Peyer's patch (tissue), 4 donors: ENCODE data around the gene UPK1A. TPM values are rescaled to one million over a fixed set of nuclear protein-coding genes. Genes with fewer than 3 reads are reported as not detected.

Source experiments
- DNase-seq, 3 donors: peaks; one replicate each; pipeline ENCODE4 v3.0.0-alpha.2; 2017 to 2019
- H3K27ac ChIP-seq, 4 donors: fragments of 200-600 bp; sonication (generic); one replicate each; pipeline ENCODE4 v1.5.1; 2016 to 2019
- H3K27me3 ChIP-seq, 2 donors: fragments of 200-600 bp; sonication (generic); one replicate each; pipeline ENCODE4 v1.5.1; 2019
- H3K36me3 ChIP-seq, 3 donors: fragments of 200-600 bp; sonication (generic); one replicate each; pipeline ENCODE4 v1.5.1; 2016 to 2019
- H3K4me1 ChIP-seq, 4 donors: fragments of 200-600 bp; sonication (generic); one replicate each; pipeline ENCODE4 v1.5.1; 2016 to 2019
- H3K4me3 ChIP-seq, 4 donors: fragments of 200-600 bp; sonication (generic); 1 replicate in 3 of 4; 2 replicates in 1 of 4; pipeline ENCODE4 v1.5.1; 2016 to 2019; ENCODE audit warnings: mild to moderate bottlenecking in 1 of 4
- H3K9me3 ChIP-seq, 4 donors: fragments of 200-600 bp; sonication (generic); one replicate each; pipeline ENCODE4 v1.5.1; 2016 to 2019; ENCODE audit warnings: mild to moderate bottlenecking in 1 of 4
- POLR2A ChIP-seq, 2 donors: fragments of 450-650 bp; IDR thresholded peaks; one replicate each; pipeline ENCODE4 v1.5.1; 2017; ENCODE audit warnings: antibody characterized with exemption in 2 of 2, mild to moderate bottlenecking in 2 of 2, moderate library complexity in 2 of 2
- total RNA-seq, 4 donors: library from RNA; depleted of rRNA; stranded (reverse); fragments of >200 nt; gene quantifications; one replicate each; pipeline ENCODE4 v1.1.0, GENCODE V29; 2016
- TF ChIP-seq, protein P1 (sequence below), 6 experiments: fragments of 450-650 bp in 4 of 6; fragments of 200-600 bp in 2 of 6; sonication (generic) in 1 of 6; IDR thresholded peaks; one replicate each; pipeline ENCODE4 v1.5.1; 2017 to 2019; ENCODE audit warnings: antibody characterized with exemption in 6 of 6, mild to moderate bottlenecking in 3 of 6, moderate library complexity in 1 of 6

The UPK1A gene
- total RNA-seq, 4 donors from 2014 or later: not detected

DNA sequence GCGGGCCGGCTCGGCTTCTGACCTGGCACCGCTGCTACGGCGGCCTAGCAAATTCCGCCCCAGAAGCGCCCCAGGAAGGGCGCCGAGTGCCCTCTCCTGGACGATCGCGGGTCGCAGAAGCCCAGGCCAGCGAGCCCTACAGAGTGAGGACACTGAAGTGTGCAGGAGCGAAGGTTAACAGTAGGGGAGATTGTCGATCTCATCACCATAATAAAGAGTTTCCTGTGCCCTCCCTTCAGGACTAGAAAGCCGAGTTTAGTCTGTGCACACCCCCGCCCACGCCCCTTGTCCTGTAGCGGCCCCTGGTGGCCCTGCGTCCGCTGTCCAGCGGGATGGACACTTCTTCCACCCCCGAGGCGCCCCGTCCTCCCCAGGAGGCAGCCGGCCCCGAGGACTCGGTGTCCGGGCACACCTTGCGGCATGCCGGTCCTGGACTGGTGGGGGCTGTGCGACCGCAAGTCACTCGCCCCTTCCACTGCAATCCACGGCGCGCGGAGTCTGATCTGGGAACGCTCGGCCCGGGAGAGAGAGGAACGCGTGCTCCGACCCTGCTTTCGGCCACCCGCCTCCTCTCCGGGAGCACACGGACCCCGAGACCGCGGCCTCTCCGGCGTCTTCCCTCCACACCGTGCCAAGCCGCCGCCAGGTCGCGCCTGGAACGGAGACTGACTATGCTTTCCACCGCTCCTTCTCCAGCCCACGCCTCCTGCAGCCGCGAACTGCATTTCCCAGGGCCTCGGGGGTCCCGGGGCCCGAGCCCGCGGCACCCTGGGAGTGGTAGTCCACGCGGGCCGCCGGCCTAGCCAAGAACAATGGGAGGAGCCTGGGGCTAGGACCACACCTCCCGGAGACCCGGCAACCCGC, 50.7 kb downstream of the UPK1A start:
- H3K9me3 ChIP-seq: no peaks in the 10 kb centered on the region
- H3K36me3 ChIP-seq: peaks cover 0 to 22% (median 0%) of the 10 kb centered on the region in 3 donors
- TF ChIP-seq POLR2A (IDR thresholded peaks at IDR 0.05): peak; percentile 35 to 50
- TF ChIP-seq, protein P1, sequence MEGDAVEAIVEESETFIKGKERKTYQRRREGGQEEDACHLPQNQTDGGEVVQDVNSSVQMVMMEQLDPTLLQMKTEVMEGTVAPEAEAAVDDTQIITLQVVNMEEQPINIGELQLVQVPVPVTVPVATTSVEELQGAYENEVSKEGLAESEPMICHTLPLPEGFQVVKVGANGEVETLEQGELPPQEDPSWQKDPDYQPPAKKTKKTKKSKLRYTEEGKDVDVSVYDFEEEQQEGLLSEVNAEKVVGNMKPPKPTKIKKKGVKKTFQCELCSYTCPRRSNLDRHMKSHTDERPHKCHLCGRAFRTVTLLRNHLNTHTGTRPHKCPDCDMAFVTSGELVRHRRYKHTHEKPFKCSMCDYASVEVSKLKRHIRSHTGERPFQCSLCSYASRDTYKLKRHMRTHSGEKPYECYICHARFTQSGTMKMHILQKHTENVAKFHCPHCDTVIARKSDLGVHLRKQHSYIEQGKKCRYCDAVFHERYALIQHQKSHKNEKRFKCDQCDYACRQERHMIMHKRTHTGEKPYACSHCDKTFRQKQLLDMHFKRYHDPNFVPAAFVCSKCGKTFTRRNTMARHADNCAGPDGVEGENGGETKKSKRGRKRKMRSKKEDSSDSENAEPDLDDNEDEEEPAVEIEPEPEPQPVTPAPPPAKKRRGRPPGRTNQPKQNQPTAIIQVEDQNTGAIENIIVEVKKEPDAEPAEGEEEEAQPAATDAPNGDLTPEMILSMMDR (IDR thresholded peaks at IDR 0.05): peak; percentile 76 to 92 (median 83)
- H3K27me3 ChIP-seq: no peaks in the 10 kb centered on the region
- peak overlapping the region; percentile 76 to 98 (median 90) for H3K4me3 ChIP-seq
- DNase-seq: peak; percentile 90 to 98 (median 96)
- H3K4me1 ChIP-seq: peaks cover 0 to 31% (median 13%) of the 10 kb centered on the region in 4 donors
- H3K27ac ChIP-seq: peak overlapping the region; percentile 90 to 96 (median 93)

DNA sequence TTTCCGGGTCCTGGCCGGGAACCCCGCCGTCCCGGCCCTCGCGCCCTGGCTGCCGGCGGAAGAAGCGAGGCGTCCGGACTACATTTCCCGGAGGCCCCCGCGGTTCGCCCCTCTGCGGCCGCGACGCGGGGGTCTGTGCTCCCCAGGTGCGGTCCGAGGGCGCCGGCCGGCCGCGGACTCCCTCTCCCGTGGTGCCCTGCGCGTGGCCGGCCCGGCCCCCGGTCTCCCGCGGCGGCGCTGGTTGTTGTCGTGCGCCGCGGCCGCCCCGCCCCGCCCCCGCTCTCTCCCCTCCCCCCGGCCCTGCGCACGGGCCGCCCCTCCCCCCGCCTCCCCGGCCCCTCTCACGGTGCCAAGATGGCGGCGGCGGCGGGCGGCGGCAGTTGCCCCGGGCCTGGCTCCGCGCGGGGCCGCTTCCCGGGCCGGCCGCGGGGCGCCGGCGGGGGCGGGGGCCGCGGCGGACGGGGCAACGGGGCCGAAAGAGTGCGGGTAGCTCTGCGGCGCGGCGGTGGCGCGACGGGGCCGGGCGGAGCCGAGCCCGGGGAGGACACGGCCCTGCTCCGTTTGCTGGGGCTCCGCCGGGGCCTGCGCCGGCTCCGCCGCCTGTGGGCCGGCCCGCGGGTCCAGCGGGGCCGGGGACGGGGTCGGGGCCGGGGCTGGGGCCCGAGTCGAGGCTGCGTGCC, 51.5 kb downstream of the UPK1A start, which contains the start of gene KMT2B:
TSS of gene KMT2B (plus strand) at position 339 of the 680 bp plus-strand sequence. CDS start at position 355, 16 bp downstream.
- peaks cover 0 to 31% (median 13%) of the 10 kb centered on the region in 4 donors for H3K4me1 ChIP-seq
- no peaks in the 10 kb centered on the region for H3K9me3 ChIP-seq
- peak in 1 of 3 donors; percentile 97 for DNase-seq
- H3K4me3 ChIP-seq: peak within 1 kb of the TSS; percentile 76 to 98 (median 90)
- H3K27me3 ChIP-seq: no peaks in the 10 kb centered on the region
- TF ChIP-seq, protein P1 (IDR thresholded peaks at IDR 0.05): no peak
- no peak for TF ChIP-seq POLR2A (IDR thresholded peaks at IDR 0.05)
- peak within 1 kb of the TSS; percentile 90 to 96 (median 93) for H3K27ac ChIP-seq
- H3K36me3 ChIP-seq: peaks cover 0 to 30% (median 0%) of the 10 kb centered on the region in 3 donors

DNA sequence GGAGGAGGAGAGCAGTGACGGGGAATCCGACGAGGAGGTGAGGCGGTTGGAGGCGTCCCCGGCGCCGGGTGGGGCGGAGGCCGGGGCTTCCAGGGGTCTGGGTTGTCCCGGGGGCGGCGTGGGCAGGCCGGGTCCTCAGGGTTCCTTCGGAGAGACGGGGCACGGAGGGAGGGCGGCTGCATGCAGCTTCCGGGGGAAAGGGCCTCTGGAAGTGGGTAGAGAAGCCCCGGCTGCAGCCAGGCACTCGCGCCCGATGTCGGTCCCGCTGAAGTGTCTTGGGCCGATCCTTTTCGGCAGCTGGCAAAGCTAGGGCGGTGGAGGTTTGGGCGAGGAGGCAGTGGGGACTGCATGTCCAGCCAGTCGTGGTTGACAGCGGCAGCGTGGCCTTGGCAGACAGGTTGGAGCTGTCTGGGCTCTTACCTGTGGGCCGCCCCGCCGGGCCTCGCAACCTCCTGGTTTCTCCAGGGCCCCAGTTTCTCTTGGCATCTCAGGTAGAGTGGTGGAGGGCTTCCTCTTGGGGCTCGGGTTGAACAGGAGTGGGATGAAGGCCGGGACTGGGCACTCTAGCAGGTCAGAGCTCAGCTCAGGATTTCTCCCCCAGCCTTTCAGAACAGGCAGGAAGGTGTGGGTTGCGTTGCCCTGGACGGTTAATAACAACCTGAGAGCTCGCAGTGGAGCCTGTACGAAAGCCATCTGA, 52.2 kb downstream of the UPK1A start:
- Histone ChIP-seq H3K9me3 (no peaks in the 10 kb centered on the region), H3K4me1 (peaks cover 0 to 31% (median 13%) of the 10 kb centered on the region in 4 donors), H3K36me3 (peaks cover 0 to 37% (median 0%) of the 10 kb centered on the region in 3 donors), H3K4me3 (peak overlapping the region; percentile 76 to 98 (median 90)), H3K27me3 (no peaks in the 10 kb centered on the region), H3K27ac (peak overlapping the region; percentile 79 to 96 (median 92))
- no peak for TF ChIP-seq POLR2A (IDR thresholded peaks at IDR 0.05)
- TF ChIP-seq, protein P1 (IDR thresholded peaks at IDR 0.05): no peak
- peak; percentile 32 to 64 (median 64) for DNase-seq

DNA sequence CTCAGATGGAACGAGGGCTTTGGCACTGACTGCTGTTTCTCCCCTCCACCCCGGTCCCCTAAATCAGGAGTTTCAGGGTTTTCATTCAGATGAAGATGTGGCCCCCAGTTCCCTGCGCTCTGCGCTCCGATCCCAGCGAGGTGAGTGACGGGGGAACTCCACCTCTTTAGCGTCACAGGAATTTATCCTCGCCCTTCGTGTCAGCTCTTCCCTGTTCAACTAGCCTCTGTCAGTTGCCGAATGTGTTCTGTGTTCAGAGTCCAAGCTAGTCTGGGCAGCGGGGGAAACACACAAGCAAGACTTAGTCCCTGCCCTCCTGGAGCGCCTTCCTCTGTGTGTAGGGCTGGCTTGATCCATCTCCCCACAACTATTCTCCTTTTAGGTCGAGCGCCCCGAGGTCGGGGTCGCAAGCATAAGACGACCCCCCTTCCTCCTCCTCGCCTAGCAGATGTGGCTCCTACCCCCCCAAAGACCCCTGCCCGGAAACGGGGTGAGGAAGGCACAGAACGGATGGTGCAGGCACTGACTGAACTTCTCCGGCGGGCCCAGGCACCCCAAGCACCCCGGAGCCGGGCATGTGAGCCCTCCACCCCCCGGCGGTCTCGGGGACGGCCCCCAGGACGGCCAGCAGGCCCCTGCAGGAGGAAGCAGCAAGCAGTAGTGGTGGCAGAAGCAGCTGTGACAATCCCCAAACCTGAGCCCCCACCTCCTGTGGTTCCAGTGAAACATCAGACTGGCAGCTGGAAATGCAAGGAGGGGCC, 53.3 kb downstream of the UPK1A start:
- Histone ChIP-seq H3K27me3 (no peaks in the 10 kb centered on the region), H3K9me3 (no peaks in the 10 kb centered on the region), H3K36me3 (peaks cover 0 to 48% (median 0%) of the 10 kb centered on the region in 3 donors), H3K27ac (no peak overlapping the region), H3K4me3 (peak overlapping the region in 2 of 4 donors; percentile 81 to 98), H3K4me1 (peaks cover 0 to 31% (median 13%) of the 10 kb centered on the region in 4 donors)
- TF ChIP-seq, protein P1 (IDR thresholded peaks at IDR 0.05): no peak
- no peak for TF ChIP-seq POLR2A (IDR thresholded peaks at IDR 0.05)
- DNase-seq: no peak
